Stimulated activated CD4-positive, alpha-beta T cell treated with anti-CD3 and anti-CD28 coated beads, TNF-alpha, amount 100 ng/mL, for 48 hours (primary cell): Measurements from ENCODE around the gene TIPIN.
A peak's percentile ranks its signal among the peaks of the same experiment; 100 is the strongest.

ENCODE experiments used
- DNase-seq, 3 donors: peaks; one replicate each; pipeline ENCODE4 v3.0.0-alpha.2; 2020; ENCODE audit warnings: low read depth in 3 of 3

TIPIN gene

GRCh38 chr15:66302489-66303278, 53.8 kb downstream of the TIPIN start:
- DNase-seq: no peak

DNA sequence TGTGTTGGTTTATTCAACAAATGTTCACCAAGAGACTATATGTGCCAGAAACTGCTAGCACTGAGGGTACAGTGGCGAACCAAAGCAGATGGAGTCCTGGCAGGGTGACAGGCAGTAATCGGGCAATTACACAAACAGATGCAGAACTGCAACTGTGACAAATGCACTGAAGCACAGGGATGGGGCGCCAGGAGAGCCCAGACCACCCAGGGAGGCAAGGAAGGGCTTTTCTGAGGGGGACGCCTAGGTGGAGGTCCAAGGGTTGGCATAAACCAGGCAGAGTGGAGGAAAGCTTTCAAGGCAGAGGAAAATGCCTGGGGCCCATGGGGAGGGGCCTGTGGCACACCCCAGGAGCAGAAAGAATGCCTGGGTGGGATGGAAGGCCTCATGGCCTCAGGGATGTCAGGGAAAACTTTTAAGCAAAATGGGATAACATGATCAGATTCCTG, 57.7 kb downstream of the TIPIN start:
- no peak for DNase-seq

- DNase-seq: no peak
Measured at GRCh38 chr15:66296186-66296585, 60.3 kb downstream of the TIPIN start.

DNA sequence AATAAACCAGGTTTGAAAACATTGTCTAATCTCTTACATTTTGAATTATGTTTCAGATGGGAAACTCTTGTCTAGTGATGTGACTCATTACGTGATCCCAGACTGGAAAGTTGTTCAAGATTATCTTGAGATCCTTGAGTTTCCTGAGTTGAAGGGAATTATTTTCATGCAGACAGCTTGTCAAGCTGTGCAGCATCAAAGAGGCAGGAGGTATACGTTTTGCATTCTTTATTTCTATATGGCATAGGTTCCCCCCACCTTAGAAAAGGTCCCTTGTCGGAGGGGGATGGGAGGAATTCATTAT, 61.6 kb downstream of the TIPIN start:
- no peak for DNase-seq

DNA sequence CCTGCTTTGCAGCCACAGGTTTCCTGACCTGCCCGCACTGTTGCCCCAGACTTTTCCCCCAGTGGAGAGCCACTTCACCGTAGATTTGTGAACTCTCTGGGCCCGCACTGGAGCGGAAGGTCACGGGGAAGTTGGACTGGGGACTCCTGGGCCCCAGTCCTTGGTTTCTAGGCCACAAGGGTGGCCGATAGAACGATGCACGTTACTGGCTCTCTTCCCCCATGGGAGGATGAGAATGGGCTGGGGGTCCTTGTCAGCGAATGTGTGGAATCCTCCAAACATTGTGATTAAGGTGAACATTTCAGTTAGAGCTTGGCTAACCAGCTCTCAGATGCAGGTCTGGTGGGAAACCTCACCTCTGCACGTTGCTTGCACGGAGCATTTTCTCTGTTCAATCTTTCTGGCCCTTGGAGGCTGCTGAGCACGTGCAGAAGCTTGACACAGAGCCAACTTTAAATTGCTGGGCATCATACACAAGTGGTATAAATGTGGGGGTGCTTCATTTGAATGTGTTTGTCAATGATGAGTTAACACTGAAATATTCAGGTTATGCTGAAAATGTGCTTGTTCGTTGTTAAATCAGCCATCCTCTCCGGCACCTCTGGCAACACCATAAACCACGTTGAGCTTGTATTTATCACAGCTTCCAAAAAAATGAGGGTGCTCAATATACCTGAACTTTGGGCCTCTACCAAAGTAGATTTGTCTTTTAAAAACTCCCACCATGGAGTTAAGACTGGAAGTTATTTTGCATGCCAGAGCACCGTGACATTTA, 62.1 kb downstream of the TIPIN start:
- DNase-seq: peak in 1 of 3 donors; percentile 33

- DNase-seq: peak; percentile 30 to 47 (median 33)
Measured at GRCh38 chr15:66293419-66294156, 62.9 kb downstream of the TIPIN start, which contains the start of gene DIS3L. TSS of gene DIS3L (plus strand) at chr15:66293568. CDS start at chr15:66293597, 29 bp downstream.

- DNase-seq: no peak
Measured at GRCh38 chr15:66292571-66293418, 63.7 kb downstream of the TIPIN start.

GRCh38 chr15:66291816-66292570, 64.5 kb downstream of the TIPIN start:
- DNase-seq: no peak

- no peak for DNase-seq
Measured at GRCh38 chr15:66290518-66290917, 66.0 kb downstream of the TIPIN start.

DNA sequence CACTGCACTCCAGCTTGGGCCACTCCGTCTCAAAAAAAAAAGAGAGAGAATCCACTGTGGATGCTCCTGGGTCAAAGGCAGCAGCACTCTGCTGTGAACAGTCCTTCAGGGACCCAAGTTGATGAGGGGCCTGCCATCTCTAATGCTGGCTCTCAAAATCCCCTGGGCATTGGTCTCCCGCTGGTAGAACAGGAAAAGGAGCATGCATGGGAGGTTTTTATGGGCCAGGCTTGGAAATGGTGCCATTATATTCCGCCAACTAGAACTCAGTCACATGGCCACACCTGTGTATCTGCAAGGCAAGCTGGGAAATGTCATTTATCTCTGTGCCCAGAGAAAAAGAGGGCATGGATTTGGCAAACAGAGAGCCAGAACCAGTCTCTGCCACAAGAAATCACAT, 66.5 kb downstream of the TIPIN start:
- DNase-seq: no peak

DNA sequence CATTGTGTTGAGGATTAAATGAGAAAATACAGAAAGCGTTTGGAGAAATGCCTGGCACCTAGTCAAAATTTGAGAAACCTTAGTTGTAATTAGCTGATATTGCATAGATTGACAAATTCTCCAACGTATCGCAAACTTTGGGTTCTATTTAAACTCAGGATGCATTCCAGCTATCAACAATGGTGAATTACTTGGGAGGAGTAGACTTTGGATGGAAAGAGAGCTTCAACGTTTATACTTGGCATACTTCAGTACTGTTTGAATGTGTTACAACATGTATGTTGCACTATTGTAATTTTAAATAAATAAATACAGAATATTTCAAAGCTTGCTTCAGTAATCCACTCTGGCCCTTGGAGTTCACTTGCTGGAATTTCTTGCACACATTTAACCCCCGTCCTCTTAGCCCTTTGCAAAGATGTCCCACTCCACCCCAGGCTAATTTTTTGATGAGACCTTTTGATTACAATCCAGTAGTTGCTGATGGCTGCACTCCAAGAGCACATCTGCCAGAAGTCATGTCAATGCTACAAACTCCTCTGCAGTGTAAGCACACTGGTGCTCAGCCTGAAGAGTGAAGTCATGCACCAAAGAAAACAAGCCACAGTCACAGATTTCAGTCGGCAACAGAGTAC, 67.8 kb downstream of the TIPIN start:
- DNase-seq: no peak

- no peak for DNase-seq
Measured at GRCh38 chr15:66288093-66288492, 68.4 kb downstream of the TIPIN start.

GRCh38 chr15:66287461-66288057, 68.9 kb downstream of the TIPIN start:
- no peak for DNase-seq
